NCI-H2171 treated with DMSO at 0.1 percent for 48 hours (cell line): ENCODE measurements around the gene FADD.
"Not testable (repeated sequence)": the region's sequence is repeated elsewhere in the genome, so short reads cannot be mapped to it uniquely, and the experiment has no call there.

Experiments
- DNase-seq: peaks from one replicate; lab custom pipeline; 2025; lab: John Stamatoyannopoulos, UW

FADD gene

GRCh38 chr11:70205049-70205725, 2.1 kb downstream of the FADD start:
- DNase-seq, result no peak

GRCh38 chr11:70205766-70206165, 2.7 kb downstream of the FADD start:
- no peak for DNase-seq

- DNase-seq, result no peak
These were observed 3.3 kb downstream of the FADD start for GRCh38 chr11:70206226-70206981.

- DNase-seq, result no peak
These were observed 3.9 kb downstream of the FADD start for GRCh38 chr11:70206982-70207376.

- no peak for DNase-seq
These were observed 4.5 kb downstream of the FADD start for GRCh38 chr11:70207531-70208131.

- no peak for DNase-seq
These were observed 6.4 kb downstream of the FADD start for GRCh38 chr11:70209391-70209912.

- no peak for DNase-seq
These were observed 7.0 kb downstream of the FADD start for GRCh38 chr11:70210051-70210501.

- DNase-seq, result no peak
These were observed 7.4 kb downstream of the FADD start for GRCh38 chr11:70210530-70210929.

- no peak for DNase-seq
These were observed 9.2 kb downstream of the FADD start for GRCh38 chr11:70212227-70212811.

- DNase-seq, result not testable (repeated sequence)
These were observed 14.3 kb downstream of the FADD start for GRCh38 chr11:70217388-70217787.

GRCh38 chr11:70218076-70218475, 15.0 kb downstream of the FADD start:
- DNase-seq, result not testable (repeated sequence)

- no peak for DNase-seq
These were observed 17.0 kb downstream of the FADD start for GRCh38 chr11:70220136-70220535.

- no peak for DNase-seq
These were observed 17.8 kb downstream of the FADD start for GRCh38 chr11:70220920-70221319.

GRCh38 chr11:70225681-70226177, 22.6 kb downstream of the FADD start:
- DNase-seq, result no peak

- DNase-seq, result no peak
These were observed 23.1 kb downstream of the FADD start for GRCh38 chr11:70226183-70226582.

- no peak for DNase-seq
These were observed 23.9 kb downstream of the FADD start for GRCh38 chr11:70226967-70227366.

GRCh38 chr11:70229737-70230136, 26.6 kb downstream of the FADD start:
- no peak for DNase-seq

- no peak for DNase-seq
These were observed 27.2 kb downstream of the FADD start for GRCh38 chr11:70230151-70230839.

GRCh38 chr11:70230840-70231710, 28.0 kb downstream of the FADD start:
- no peak for DNase-seq

GRCh38 chr11:70233034-70233433, 29.9 kb downstream of the FADD start:
- no peak for DNase-seq

- DNase-seq, result no peak
These were observed 30.4 kb downstream of the FADD start for GRCh38 chr11:70233511-70233934.
